Measurements from ENCODE around the gene B3GNT5.

The B3GNT5 gene

GRCh38 chr3:183252973-183253527 is at the start of gene B3GNT5:
TSS of gene B3GNT5 (plus strand) at chr3:183253253. CDS start at chr3:183269799, 16,546 bp downstream.
- DNase-seq (ENCODE audit: low read depth in 2 of 2), result no peak

- DNase-seq (ENCODE audit: low read depth in 2 of 2), result no peak
Observed at GRCh38 chr3:183203670-183204069, 49.4 kb upstream of the B3GNT5 start.

GRCh38 chr3:183208260-183208659 is 44.8 kb upstream of the B3GNT5 start:
- no peak for DNase-seq (ENCODE audit: low read depth in 2 of 2)

- no peak for DNase-seq (ENCODE audit: low read depth in 2 of 2)
Observed at GRCh38 chr3:183208800-183209199, 44.3 kb upstream of the B3GNT5 start.

- no peak for DNase-seq (ENCODE audit: low read depth in 2 of 2)
Observed at GRCh38 chr3:183210341-183210740, 42.7 kb upstream of the B3GNT5 start.

GRCh38 chr3:183210862-183211341 is 42.2 kb upstream of the B3GNT5 start:
- DNase-seq (ENCODE audit: low read depth in 2 of 2), result no peak

- DNase-seq (ENCODE audit: low read depth in 2 of 2), result no peak
Observed at GRCh38 chr3:183211352-183211751, 41.7 kb upstream of the B3GNT5 start.

- no peak for DNase-seq (ENCODE audit: low read depth in 2 of 2)
Observed at GRCh38 chr3:183212096-183212495, 41.0 kb upstream of the B3GNT5 start.

- no peak for DNase-seq (ENCODE audit: low read depth in 2 of 2)
Observed at GRCh38 chr3:183212565-183212964, 40.5 kb upstream of the B3GNT5 start.

- DNase-seq (ENCODE audit: low read depth in 2 of 2), result no peak
Observed at GRCh38 chr3:183213415-183214276, 39.4 kb upstream of the B3GNT5 start.

GRCh38 chr3:183214277-183214612 is 38.8 kb upstream of the B3GNT5 start:
- no peak for DNase-seq (ENCODE audit: low read depth in 2 of 2)

- DNase-seq (ENCODE audit: low read depth in 2 of 2), result no peak
Observed at GRCh38 chr3:183215591-183216202, 37.4 kb upstream of the B3GNT5 start.

GRCh38 chr3:183217548-183218332 is 35.3 kb upstream of the B3GNT5 start:
- no peak for DNase-seq (ENCODE audit: low read depth in 2 of 2)

GRCh38 chr3:183218826-183219225 is 34.2 kb upstream of the B3GNT5 start:
- no peak for DNase-seq (ENCODE audit: low read depth in 2 of 2)

- DNase-seq (ENCODE audit: low read depth in 2 of 2), result no peak
Observed at GRCh38 chr3:183220828-183221227, 32.2 kb upstream of the B3GNT5 start.

GRCh38 chr3:183222631-183223235 is 30.3 kb upstream of the B3GNT5 start:
- DNase-seq (ENCODE audit: low read depth in 2 of 2), result no peak

GRCh38 chr3:183224180-183224970 is 28.7 kb upstream of the B3GNT5 start:
- peak in 1 of 2 donors; percentile 29 for DNase-seq (ENCODE audit: low read depth in 2 of 2)

- DNase-seq (ENCODE audit: low read depth in 2 of 2), result no peak
Observed at GRCh38 chr3:183226333-183226890, 26.6 kb upstream of the B3GNT5 start.

GRCh38 chr3:183227586-183227985 is 25.5 kb upstream of the B3GNT5 start:
- DNase-seq (ENCODE audit: low read depth in 2 of 2), result peak in 1 of 2 donors; percentile 21

- DNase-seq (ENCODE audit: low read depth in 2 of 2), result no peak
Observed at GRCh38 chr3:183229178-183229577, 23.9 kb upstream of the B3GNT5 start.

Data from stimulated activated CD8-positive, alpha-beta memory T cell treated with anti-CD3 and anti-CD28 coated beads, Interleukin-15, amount 100 ng/mL, for 48 hours (primary cell).